ENCODE data around the gene SRRM2.

- TF ChIP-seq CTCF (IDR thresholded peaks at IDR 0.05; ENCODE audit: insufficient read depth, low read depth, low read length): no peak
- no peak for TF ChIP-seq EZH2 (IDR thresholded peaks at IDR 0.05; ENCODE audit: insufficient read depth, low read length)
Measured at GRCh38 chr16:2767140-2767731, 14.8 kb downstream of the SRRM2 start.
